GM21367 (cell line): ENCODE data around the gene FGD5.

Experiments
- ATAC-seq: cut with Tn5 transposase; IDR thresholded peaks from one replicate; pipeline ENCODE4 v1.9.1; 2021; ENCODE audit not compliant: unreplicated experiment

Gene FGD5

GRCh38 chr3:14787630-14788029 is 31.1 kb upstream of the FGD5 start:
- ATAC-seq, result no peak

GRCh38 chr3:14788644-14789043 is 30.1 kb upstream of the FGD5 start:
- no peak for ATAC-seq

- no peak for ATAC-seq
Measured at GRCh38 chr3:14789221-14789620, 29.5 kb upstream of the FGD5 start.

- ATAC-seq, result no peak
Measured at GRCh38 chr3:14789640-14790285, 29.0 kb upstream of the FGD5 start.

- no peak for ATAC-seq
Measured at GRCh38 chr3:14791343-14791945, 27.3 kb upstream of the FGD5 start.

- no peak for ATAC-seq
Measured at GRCh38 chr3:14792691-14793121, 26.1 kb upstream of the FGD5 start.

GRCh38 chr3:14793126-14793857 is 25.5 kb upstream of the FGD5 start:
- no peak for ATAC-seq

GRCh38 chr3:14793858-14794234 is 24.9 kb upstream of the FGD5 start:
- no peak for ATAC-seq

- ATAC-seq, result no peak
Measured at GRCh38 chr3:14794435-14794834, 24.3 kb upstream of the FGD5 start.

GRCh38 chr3:14795996-14796395 is 22.8 kb upstream of the FGD5 start:
- ATAC-seq, result no peak

- ATAC-seq, result no peak
Measured at GRCh38 chr3:14796403-14797077, 22.2 kb upstream of the FGD5 start.

- ATAC-seq, result no peak
Measured at GRCh38 chr3:14797731-14798130, 21.0 kb upstream of the FGD5 start.

- no peak for ATAC-seq
Measured at GRCh38 chr3:14798231-14798630, 20.5 kb upstream of the FGD5 start.

- ATAC-seq, result no peak
Measured at GRCh38 chr3:14799146-14799545, 19.6 kb upstream of the FGD5 start.

GRCh38 chr3:14801031-14801430 is 17.7 kb upstream of the FGD5 start:
- ATAC-seq, result no peak

- no peak for ATAC-seq
Measured at GRCh38 chr3:14801668-14802380, 16.9 kb upstream of the FGD5 start.

- no peak for ATAC-seq
Measured at GRCh38 chr3:14802381-14802731, 16.4 kb upstream of the FGD5 start.

GRCh38 chr3:14803101-14803980 is 15.4 kb upstream of the FGD5 start:
- no peak for ATAC-seq

GRCh38 chr3:14803981-14804834 is 14.6 kb upstream of the FGD5 start:
- no peak for ATAC-seq
